GM23338 (cell line): ENCODE results near the gene LRRC75B. TPM values are rescaled to one million over a fixed set of nuclear protein-coding genes. Genes with fewer than 3 reads are reported as not detected.

Experiments
- ATAC-seq: fragments of 200-7000 bp; cut with Tn5 transposase; 3 replicates; pipeline ENCODE4 v1.9.1; 2020
- DNase-seq: peaks from one replicate; pipeline ENCODE4 v3.0.0-alpha.2; 2015; ENCODE audit warnings: low spot score
- H2AFZ ChIP-seq: fragments of 200-600 bp; sonication (generic); 2 replicates; pipeline ENCODE4 v1.8.0; 2016; ENCODE audit warnings: antibody characterized with exemption, mild to moderate bottlenecking, moderate library complexity
- H3F3A ChIP-seq: fragments of 200-600 bp; sonication (generic); replicated peaks from 2 replicates; pipeline ENCODE4 v1.8.0; 2017; ENCODE audit warnings: antibody characterized with exemption, mixed run types, low read depth
- H3K27ac ChIP-seq: fragments of 200-600 bp; sonication (generic); 2 replicates; pipeline ENCODE4 v1.6.1; 2016; ENCODE audit warnings: low read depth
- H3K27me3 ChIP-seq: fragments of 200-600 bp; sonication (generic); 2 replicates; pipeline ENCODE4 v1.8.0; 2016; ENCODE audit warnings: mild to moderate bottlenecking, mixed run types, moderate library complexity; ENCODE audit not compliant: insufficient read depth
- H3K36me3 ChIP-seq: fragments of 200-600 bp; sonication (generic); 2 replicates; pipeline ENCODE4 v1.8.0; 2016; ENCODE audit warnings: mild to moderate bottlenecking; ENCODE audit not compliant: insufficient read depth
- H3K4me1 ChIP-seq: fragments of 200-600 bp; sonication (generic); 2 replicates; pipeline ENCODE4 v1.8.0; 2016; ENCODE audit warnings: mild to moderate bottlenecking, moderate library complexity; ENCODE audit not compliant: insufficient read depth
- H3K4me2 ChIP-seq: fragments of 200-600 bp; sonication (generic); 2 replicates; pipeline ENCODE4 v1.7.1; 2017; ENCODE audit warnings: mixed run types
- H3K4me3 ChIP-seq: fragments of 200-600 bp; sonication (generic); 2 replicates; pipeline ENCODE4 v1.6.1; 2016; ENCODE audit warnings: mixed run types
- H3K79me2 ChIP-seq: fragments of 200-600 bp; sonication (generic); replicated peaks from 2 replicates; pipeline ENCODE4 v1.8.0; 2017; ENCODE audit warnings: mild to moderate bottlenecking; ENCODE audit not compliant: insufficient read depth
- H3K9me2 ChIP-seq: fragments of 200-600 bp; sonication (generic); 2 replicates; pipeline ENCODE4 v1.8.0; 2017; ENCODE audit not compliant: insufficient read depth
- H4K20me1 ChIP-seq: fragments of 200-600 bp; sonication (generic); replicated peaks from 2 replicates; pipeline ENCODE4 v1.8.0; 2017; ENCODE audit warnings: mild to moderate bottlenecking; ENCODE audit not compliant: insufficient read depth
- H3K27ac Mint-ChIP-seq: 2 replicates; pipeline ENCODE4 v1.8.0; 2020; ENCODE audit warnings: inconsistent platforms, mild to moderate bottlenecking, moderate library complexity, mixed read lengths
- H3K27me3 Mint-ChIP-seq: 3 replicates; pipeline ENCODE4 v1.8.0; 2022; ENCODE audit warnings: low read depth, mild to moderate bottlenecking, moderate library complexity, mixed read lengths, inconsistent platforms; ENCODE audit not compliant: insufficient read depth, poor library complexity
- H3K36me3 Mint-ChIP-seq: 3 replicates; pipeline ENCODE4 v1.8.0; 2021; ENCODE audit warnings: low read depth, mild to moderate bottlenecking, inconsistent platforms, moderate library complexity, mixed read lengths
- H3K4me1 Mint-ChIP-seq: 3 replicates; pipeline ENCODE4 v1.8.0; 2020; ENCODE audit warnings: mild to moderate bottlenecking, inconsistent platforms, mixed read lengths
- H3K4me3 Mint-ChIP-seq: 3 replicates; pipeline ENCODE4 v1.8.0; 2021; ENCODE audit warnings: moderate library complexity, mild to moderate bottlenecking, inconsistent platforms, mixed read lengths
- H3K9me3 Mint-ChIP-seq: 3 replicates; pipeline ENCODE4 v1.8.0; 2020; ENCODE audit warnings: moderate library complexity, mild to moderate bottlenecking, inconsistent platforms, mixed read lengths
- CREB1 ChIP-seq: fragments of 250-450 bp; sonication (Bioruptor Pico); IDR thresholded peaks from 2 replicates; pipeline ENCODE4 v1.5.0; 2020; ENCODE audit warnings: low read depth, mild to moderate bottlenecking, moderate library complexity
- EZH2 ChIP-seq: fragments of 200-600 bp; sonication (generic); IDR thresholded peaks from one replicate; pipeline ENCODE4 v1.8.0; 2017; ENCODE audit warnings: antibody characterized with exemption, mild to moderate bottlenecking, low read depth; ENCODE audit not compliant: unreplicated experiment
- EZH2phosphoT487 ChIP-seq: fragments of 200-600 bp; sonication (generic); IDR thresholded peaks from one replicate; pipeline ENCODE4 v1.8.1; 2018; ENCODE audit warnings: antibody characterized with exemption; ENCODE audit not compliant: unreplicated experiment
- JUNB ChIP-seq: IDR thresholded peaks from one replicate; pipeline ENCODE4 v1.6.1; 2016; ENCODE audit warnings: antibody characterized with exemption; ENCODE audit not compliant: unreplicated experiment
- NANOG ChIP-seq: IDR thresholded peaks from 2 replicates; pipeline ENCODE4 v1.6.1; 2016; ENCODE audit warnings: antibody characterized with exemption, borderline replicate concordance
- POLR2AphosphoS5 ChIP-seq: IDR thresholded peaks from 2 replicates; pipeline ENCODE4 v1.6.1; 2016; ENCODE audit warnings: antibody characterized with exemption, low read depth
- STAT1 ChIP-seq: IDR thresholded peaks from one replicate; pipeline ENCODE4 v1.6.1; 2016; ENCODE audit warnings: antibody characterized with exemption; ENCODE audit not compliant: unreplicated experiment
- ZNF114 ChIP-seq: fragments of 250-450 bp; sonication (Bioruptor Pico); IDR thresholded peaks from 2 replicates; pipeline ENCODE4 v1.5.0; 2020; ENCODE audit warnings: mild to moderate bottlenecking, moderate library complexity
- ZNF331 ChIP-seq: fragments of 250-450 bp; sonication (Bioruptor Pico); IDR thresholded peaks from 2 replicates; pipeline ENCODE4 v1.5.0; 2020; ENCODE audit warnings: low read depth, mild to moderate bottlenecking, moderate library complexity
- polyA plus RNA-seq: library from polyadenylated mRNA; unstranded; fragments of >200 nt; fragmentation: Nextera tagmentation; extraction: Ambion mirVana; gene quantifications from 2 replicates; pipeline ENCODE4 v1.2.1, GENCODE V29; 2016
- total RNA-seq: library from RNA; depleted of rRNA; stranded (reverse); fragments of >200 nt; shearing (Covaris generic); gene quantifications from 2 replicates; pipeline ENCODE4 v1.2.3, GENCODE V29; 2014
- TF ChIP-seq, protein P1 (sequence below): fragments of 250-450 bp; sonication (Bioruptor Pico); IDR thresholded peaks from 2 replicates; pipeline ENCODE4 v1.5.0; 2020; ENCODE audit warnings: mild to moderate bottlenecking, moderate library complexity
- TF ChIP-seq, protein P2 (sequence below), 2 experiments: fragments of 200-600 bp in 1 of 2; sonication (generic) in 1 of 2; conservative IDR thresholded peaks; 2 replicates each; pipeline versions ENCODE4 v1.5.1 to v1.6.1; 2016 to 2017; ENCODE audit warnings: antibody characterized with exemption in 2 of 2, low read depth in 2 of 2, mild to moderate bottlenecking in 2 of 2, moderate library complexity in 1 of 2
- TF ChIP-seq, protein P3 (sequence below): IDR thresholded peaks from one replicate; pipeline ENCODE4 v1.6.1; 2018; ENCODE audit warnings: antibody characterized with exemption; ENCODE audit not compliant: unreplicated experiment
- TF ChIP-seq, protein P4 (sequence below): IDR thresholded peaks from 2 replicates; pipeline ENCODE4 v1.6.1; 2016; ENCODE audit warnings: antibody characterized with exemption

Gene LRRC75B
- total and polyA plus RNA-seq, 2 experiments from 2014 or later = 17.6 to 22.1 TPM

DNA sequence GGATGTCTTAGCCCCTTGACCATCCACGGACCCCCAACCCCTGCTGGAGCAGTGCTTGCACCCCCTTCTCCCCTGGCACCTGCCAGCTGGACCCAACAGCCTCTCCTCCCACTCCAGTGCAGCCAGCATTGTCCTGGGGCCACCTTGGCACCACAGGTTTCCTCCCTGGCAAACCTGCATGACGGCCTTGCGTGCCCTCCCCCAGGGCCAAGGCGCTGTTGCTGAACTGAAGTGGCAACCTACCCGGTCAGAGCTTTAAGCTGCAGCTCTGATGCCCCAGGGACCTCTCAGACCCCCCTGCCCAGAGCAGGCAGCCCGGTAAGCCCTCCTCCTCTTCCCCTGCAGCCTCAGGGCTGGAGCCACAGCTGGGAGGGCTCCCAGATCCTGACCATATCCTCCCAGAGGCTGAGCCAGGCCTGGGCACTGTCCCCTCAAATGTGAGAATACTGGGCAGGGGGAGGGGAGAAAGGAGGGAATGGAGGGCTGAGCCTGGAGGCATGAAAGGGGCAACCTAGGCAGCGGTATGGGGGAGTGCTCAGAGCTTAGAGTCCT lies 1.8 kb upstream of the LRRC75B start:
- H3K27me3 ChIP-seq = no peaks in the 10 kb centered on the region
- H3K4me2 ChIP-seq = no peak overlapping the region
- ATAC-seq (no peak), DNase-seq (no peak)
- H3K9me2 ChIP-seq = no peaks in the 10 kb centered on the region
- Mint-ChIP-seq H3K27me3 (peaks cover 16% of the 10 kb centered on the region), H3K27ac (no peak overlapping the region), H3K36me3 (no peaks in the 10 kb centered on the region), H3K4me3 (no peak overlapping the region), H3K9me3 (no peaks in the 10 kb centered on the region), H3K4me1 (peaks cover 25% of the 10 kb centered on the region)
- no peaks in the 10 kb centered on the region for H4K20me1 ChIP-seq
- no peaks in the 10 kb centered on the region for H3K79me2 ChIP-seq
- H3K4me3 ChIP-seq = no peak overlapping the region
- TF ChIP-seq EZH2 (no peak), ZNF114 (CRISPR knock-in tag) (no peak), NANOG (no peak), ZNF331 (CRISPR knock-in tag) (no peak), EZH2phosphoT487 (no peak), JUNB (no peak), STAT1 (no peak), CREB1 (no peak), POLR2AphosphoS5 (no peak)
- TF ChIP-seq, protein P1, sequence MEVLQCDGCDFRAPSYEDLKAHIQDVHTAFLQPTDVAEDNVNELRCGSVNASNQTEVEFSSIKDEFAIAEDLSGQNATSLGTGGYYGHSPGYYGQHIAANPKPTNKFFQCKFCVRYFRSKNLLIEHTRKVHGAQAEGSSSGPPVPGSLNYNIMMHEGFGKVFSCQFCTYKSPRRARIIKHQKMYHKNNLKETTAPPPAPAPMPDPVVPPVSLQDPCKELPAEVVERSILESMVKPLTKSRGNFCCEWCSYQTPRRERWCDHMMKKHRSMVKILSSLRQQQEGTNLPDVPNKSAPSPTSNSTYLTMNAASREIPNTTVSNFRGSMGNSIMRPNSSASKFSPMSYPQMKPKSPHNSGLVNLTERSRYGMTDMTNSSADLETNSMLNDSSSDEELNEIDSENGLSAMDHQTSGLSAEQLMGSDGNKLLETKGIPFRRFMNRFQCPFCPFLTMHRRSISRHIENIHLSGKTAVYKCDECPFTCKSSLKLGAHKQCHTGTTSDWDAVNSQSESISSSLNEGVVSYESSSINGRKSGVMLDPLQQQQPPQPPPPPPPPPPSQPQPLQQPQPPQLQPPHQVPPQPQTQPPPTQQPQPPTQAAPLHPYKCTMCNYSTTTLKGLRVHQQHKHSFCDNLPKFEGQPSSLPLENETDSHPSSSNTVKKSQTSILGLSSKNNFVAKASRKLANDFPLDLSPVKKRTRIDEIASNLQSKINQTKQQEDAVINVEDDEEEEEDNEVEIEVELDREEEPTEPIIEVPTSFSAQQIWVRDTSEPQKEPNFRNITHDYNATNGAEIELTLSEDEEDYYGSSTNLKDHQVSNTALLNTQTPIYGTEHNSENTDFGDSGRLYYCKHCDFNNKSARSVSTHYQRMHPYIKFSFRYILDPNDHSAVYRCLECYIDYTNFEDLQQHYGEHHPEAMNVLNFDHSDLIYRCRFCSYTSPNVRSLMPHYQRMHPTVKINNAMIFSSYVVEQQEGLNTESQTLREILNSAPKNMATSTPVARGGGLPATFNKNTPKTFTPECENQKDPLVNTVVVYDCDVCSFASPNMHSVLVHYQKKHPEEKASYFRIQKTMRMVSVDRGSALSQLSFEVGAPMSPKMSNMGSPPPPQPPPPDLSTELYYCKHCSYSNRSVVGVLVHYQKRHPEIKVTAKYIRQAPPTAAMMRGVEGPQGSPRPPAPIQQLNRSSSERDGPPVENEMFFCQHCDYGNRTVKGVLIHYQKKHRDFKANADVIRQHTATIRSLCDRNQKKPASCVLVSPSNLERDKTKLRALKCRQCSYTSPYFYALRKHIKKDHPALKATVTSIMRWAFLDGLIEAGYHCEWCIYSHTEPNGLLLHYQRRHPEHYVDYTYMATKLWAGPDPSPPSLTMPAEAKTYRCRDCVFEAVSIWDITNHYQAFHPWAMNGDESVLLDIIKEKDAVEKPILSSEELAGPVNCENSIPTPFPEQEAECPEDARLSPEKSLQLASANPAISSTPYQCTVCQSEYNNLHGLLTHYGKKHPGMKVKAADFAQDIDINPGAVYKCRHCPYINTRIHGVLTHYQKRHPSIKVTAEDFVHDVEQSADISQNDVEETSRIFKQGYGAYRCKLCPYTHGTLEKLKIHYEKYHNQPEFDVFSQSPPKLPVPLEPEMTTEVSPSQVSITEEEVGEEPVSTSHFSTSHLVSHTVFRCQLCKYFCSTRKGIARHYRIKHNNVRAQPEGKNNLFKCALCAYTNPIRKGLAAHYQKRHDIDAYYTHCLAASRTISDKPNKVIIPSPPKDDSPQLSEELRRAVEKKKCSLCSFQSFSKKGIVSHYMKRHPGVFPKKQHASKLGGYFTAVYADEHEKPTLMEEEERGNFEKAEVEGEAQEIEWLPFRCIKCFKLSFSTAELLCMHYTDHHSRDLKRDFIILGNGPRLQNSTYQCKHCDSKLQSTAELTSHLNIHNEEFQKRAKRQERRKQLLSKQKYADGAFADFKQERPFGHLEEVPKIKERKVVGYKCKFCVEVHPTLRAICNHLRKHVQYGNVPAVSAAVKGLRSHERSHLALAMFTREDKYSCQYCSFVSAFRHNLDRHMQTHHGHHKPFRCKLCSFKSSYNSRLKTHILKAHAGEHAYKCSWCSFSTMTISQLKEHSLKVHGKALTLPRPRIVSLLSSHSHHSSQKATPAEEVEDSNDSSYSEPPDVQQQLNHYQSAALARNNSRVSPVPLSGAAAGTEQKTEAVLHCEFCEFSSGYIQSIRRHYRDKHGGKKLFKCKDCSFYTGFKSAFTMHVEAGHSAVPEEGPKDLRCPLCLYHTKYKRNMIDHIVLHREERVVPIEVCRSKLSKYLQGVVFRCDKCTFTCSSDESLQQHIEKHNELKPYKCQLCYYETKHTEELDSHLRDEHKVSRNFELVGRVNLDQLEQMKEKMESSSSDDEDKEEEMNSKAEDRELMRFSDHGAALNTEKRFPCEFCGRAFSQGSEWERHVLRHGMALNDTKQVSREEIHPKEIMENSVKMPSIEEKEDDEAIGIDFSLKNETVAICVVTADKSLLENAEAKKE (CRISPR knock-in tag) = no peak
- TF ChIP-seq, protein P2, sequence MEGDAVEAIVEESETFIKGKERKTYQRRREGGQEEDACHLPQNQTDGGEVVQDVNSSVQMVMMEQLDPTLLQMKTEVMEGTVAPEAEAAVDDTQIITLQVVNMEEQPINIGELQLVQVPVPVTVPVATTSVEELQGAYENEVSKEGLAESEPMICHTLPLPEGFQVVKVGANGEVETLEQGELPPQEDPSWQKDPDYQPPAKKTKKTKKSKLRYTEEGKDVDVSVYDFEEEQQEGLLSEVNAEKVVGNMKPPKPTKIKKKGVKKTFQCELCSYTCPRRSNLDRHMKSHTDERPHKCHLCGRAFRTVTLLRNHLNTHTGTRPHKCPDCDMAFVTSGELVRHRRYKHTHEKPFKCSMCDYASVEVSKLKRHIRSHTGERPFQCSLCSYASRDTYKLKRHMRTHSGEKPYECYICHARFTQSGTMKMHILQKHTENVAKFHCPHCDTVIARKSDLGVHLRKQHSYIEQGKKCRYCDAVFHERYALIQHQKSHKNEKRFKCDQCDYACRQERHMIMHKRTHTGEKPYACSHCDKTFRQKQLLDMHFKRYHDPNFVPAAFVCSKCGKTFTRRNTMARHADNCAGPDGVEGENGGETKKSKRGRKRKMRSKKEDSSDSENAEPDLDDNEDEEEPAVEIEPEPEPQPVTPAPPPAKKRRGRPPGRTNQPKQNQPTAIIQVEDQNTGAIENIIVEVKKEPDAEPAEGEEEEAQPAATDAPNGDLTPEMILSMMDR (conservative IDR thresholded peaks at IDR 0.05; ENCODE audit: low read depth in 2 of 2) = no peak
- TF ChIP-seq, protein P3, sequence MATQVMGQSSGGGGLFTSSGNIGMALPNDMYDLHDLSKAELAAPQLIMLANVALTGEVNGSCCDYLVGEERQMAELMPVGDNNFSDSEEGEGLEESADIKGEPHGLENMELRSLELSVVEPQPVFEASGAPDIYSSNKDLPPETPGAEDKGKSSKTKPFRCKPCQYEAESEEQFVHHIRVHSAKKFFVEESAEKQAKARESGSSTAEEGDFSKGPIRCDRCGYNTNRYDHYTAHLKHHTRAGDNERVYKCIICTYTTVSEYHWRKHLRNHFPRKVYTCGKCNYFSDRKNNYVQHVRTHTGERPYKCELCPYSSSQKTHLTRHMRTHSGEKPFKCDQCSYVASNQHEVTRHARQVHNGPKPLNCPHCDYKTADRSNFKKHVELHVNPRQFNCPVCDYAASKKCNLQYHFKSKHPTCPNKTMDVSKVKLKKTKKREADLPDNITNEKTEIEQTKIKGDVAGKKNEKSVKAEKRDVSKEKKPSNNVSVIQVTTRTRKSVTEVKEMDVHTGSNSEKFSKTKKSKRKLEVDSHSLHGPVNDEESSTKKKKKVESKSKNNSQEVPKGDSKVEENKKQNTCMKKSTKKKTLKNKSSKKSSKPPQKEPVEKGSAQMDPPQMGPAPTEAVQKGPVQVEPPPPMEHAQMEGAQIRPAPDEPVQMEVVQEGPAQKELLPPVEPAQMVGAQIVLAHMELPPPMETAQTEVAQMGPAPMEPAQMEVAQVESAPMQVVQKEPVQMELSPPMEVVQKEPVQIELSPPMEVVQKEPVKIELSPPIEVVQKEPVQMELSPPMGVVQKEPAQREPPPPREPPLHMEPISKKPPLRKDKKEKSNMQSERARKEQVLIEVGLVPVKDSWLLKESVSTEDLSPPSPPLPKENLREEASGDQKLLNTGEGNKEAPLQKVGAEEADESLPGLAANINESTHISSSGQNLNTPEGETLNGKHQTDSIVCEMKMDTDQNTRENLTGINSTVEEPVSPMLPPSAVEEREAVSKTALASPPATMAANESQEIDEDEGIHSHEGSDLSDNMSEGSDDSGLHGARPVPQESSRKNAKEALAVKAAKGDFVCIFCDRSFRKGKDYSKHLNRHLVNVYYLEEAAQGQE = no peak
- TF ChIP-seq, protein P4, sequence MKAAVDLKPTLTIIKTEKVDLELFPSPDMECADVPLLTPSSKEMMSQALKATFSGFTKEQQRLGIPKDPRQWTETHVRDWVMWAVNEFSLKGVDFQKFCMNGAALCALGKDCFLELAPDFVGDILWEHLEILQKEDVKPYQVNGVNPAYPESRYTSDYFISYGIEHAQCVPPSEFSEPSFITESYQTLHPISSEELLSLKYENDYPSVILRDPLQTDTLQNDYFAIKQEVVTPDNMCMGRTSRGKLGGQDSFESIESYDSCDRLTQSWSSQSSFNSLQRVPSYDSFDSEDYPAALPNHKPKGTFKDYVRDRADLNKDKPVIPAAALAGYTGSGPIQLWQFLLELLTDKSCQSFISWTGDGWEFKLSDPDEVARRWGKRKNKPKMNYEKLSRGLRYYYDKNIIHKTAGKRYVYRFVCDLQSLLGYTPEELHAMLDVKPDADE = no peak
- H2AFZ ChIP-seq = no peak overlapping the region
- H3F3A ChIP-seq = no peaks in the 10 kb centered on the region
- no peaks in the 10 kb centered on the region for H3K36me3 ChIP-seq
- peaks cover 7% of the 10 kb centered on the region; the same call in 1 of the 2 replicates for H3K4me1 ChIP-seq
- no peak overlapping the region for H3K27ac ChIP-seq
